ENCODE measurements around the gene ALKBH1.
"Not testable (repeated sequence)": the region's sequence is repeated elsewhere in the genome, so short reads cannot be mapped to it uniquely, and the experiment has no call there.

- TF ChIP-seq CTCF, POLR2AphosphoS5 (IDR thresholded peaks at IDR 0.05): not testable (repeated sequence)
Observed at GRCh38 chr14:77747425-77747824, 39.6 kb upstream of the ALKBH1 start.

All from transverse colon (tissue), 4 donors.